H1 (cell line): ENCODE data around the gene ZNF414. TPM values are rescaled to one million over a fixed set of nuclear protein-coding genes. Genes with fewer than 3 reads are reported as not detected.

ENCODE experiments used
- CTCF ChIP-seq, 3 experiments: IDR thresholded peaks; 1 replicate in 2 of 3; 2 replicates in 1 of 3; pipeline versions ENCODE4 v1.5.1 to v1.6.1; 2011; ENCODE audit warnings: low read length in 3 of 3, mild to moderate bottlenecking in 3 of 3, inconsistent platforms in 2 of 3, low read depth in 1 of 3, moderate library complexity in 1 of 3; ENCODE audit not compliant: insufficient read depth in 1 of 3; ENCODE audit errors: control extremely low read depth in 1 of 3
- POLR2A ChIP-seq, 2 experiments: IDR thresholded peaks; 1 replicate in 1 of 2; 2 replicates in 1 of 2; pipeline ENCODE4 v1.6.1; 2011; ENCODE audit warnings: low read depth in 2 of 2, low read length in 2 of 2, mild to moderate bottlenecking in 2 of 2; ENCODE audit errors: control extremely low read depth in 1 of 2
- SP2 ChIP-seq: IDR thresholded peaks from 2 replicates; pipeline ENCODE4 v1.6.1; 2012; ENCODE audit warnings: mild to moderate bottlenecking, low read length, inconsistent platforms
- TAF7 ChIP-seq: optimal IDR thresholded peaks from 2 replicates; pipeline ENCODE3; 2011; ENCODE audit warnings: low read depth, mild to moderate bottlenecking, inconsistent platforms, low read length, moderate library complexity, borderline replicate concordance
- TCF12 ChIP-seq: IDR thresholded peaks from 2 replicates; pipeline ENCODE4 v1.6.1; 2011; ENCODE audit warnings: low read depth, mild to moderate bottlenecking, low read length
- polyA plus RNA-seq, 7 experiments: library from polyadenylated mRNA; depleted of rRNA in 3 of 7; stranded (reverse) in 5 of 7; unstranded in 2 of 7; fragments of >200 nt in 5 of 7; fragments of 200-250 nt in 2 of 7; gene quantifications; 1 replicate in 5 of 7; 2 replicates in 1 of 7; 4 replicates in 1 of 7; pipeline versions ENCODE4 v1.2.1 to v1.2.3, GENCODE V29; 2011 to 2013; ENCODE audit warnings: missing spikeins in 2 of 7, mixed read lengths in 2 of 7
- total RNA-seq: library from RNA; stranded (reverse); fragmentation: NEBNext Ultra II Directional; extraction: Animal tissue kit (Norgen Biotek cat#: 25700); gene quantifications from 2 replicates; pipeline ENCODE4 v1.2.1, GENCODE V29; 2021

The ZNF414 gene
- total and polyA plus RNA-seq, 2 of the 8 experiments (the other 6 are each of a cell fraction or from before 2014, with no cell fraction given), result 9.7 to 26.8 TPM

GRCh38 chr19:8525401-8525684 is 11.4 kb upstream of the ZNF414 start (continued):
- TF ChIP-seq TAF7 (no peak), POLR2A (IDR thresholded peaks at IDR 0.05; ENCODE audit: control extremely low read depth in 1 of 2, low read depth in 2 of 2, low read length in 2 of 2) (peak in 1 of 2 experiments; percentile 63; a peak in 1 of 3 replicates), SP2 (no peak), TCF12 (no peak), CTCF (IDR thresholded peaks at IDR 0.05; ENCODE audit: control extremely low read depth in 1 of 3, insufficient read depth in 1 of 3, low read depth in 1 of 3, low read length in 3 of 3) (peak; percentile 69 to 79 (median 71))
